BLaER1 treated with 17β-estradiol and CSF1 and Interleukin-3, amounts not matched to agents 10 nM and 100 nM (cell line): ENCODE data around the gene LMO2.

ENCODE experiments used
- H3K27ac ChIP-seq, 11 experiments: shearing (Covaris generic); formaldehyde crosslinking; 2 replicates each; pipeline ENCODE4 v1.8.1; 2022
- H3K27me3 ChIP-seq, 11 experiments: shearing (Covaris generic); formaldehyde crosslinking; 2 replicates each; pipeline ENCODE4 v1.8.1; 2022
- H3K36me3 ChIP-seq, 11 experiments: shearing (Covaris generic); formaldehyde crosslinking; 2 replicates each; pipeline ENCODE4 v1.8.1; 2022
- H3K4me1 ChIP-seq, 10 experiments: shearing (Covaris generic); formaldehyde crosslinking; 2 replicates each; pipeline ENCODE4 v1.8.1; 2022
- H3K4me2 ChIP-seq, 11 experiments: shearing (Covaris generic); formaldehyde crosslinking; 2 replicates each; pipeline ENCODE4 v1.8.1; 2022
- H3K4me3 ChIP-seq, 10 experiments: shearing (Covaris generic); formaldehyde crosslinking; 2 replicates each; pipeline ENCODE4 v1.8.1; 2022
- H3K9ac ChIP-seq, 11 experiments: shearing (Covaris generic); formaldehyde crosslinking; 2 replicates each; pipeline ENCODE4 v1.8.1; 2022
- H3K9me3 ChIP-seq, 11 experiments: shearing (Covaris generic); formaldehyde crosslinking; replicated peaks in 1 of 11; 2 replicates each; pipeline ENCODE4 v1.8.1; 2022
- H4K20me1 ChIP-seq, 11 experiments: shearing (Covaris generic); formaldehyde crosslinking; 2 replicates each; pipeline ENCODE4 v1.8.1; 2022
- Cebpa-rat ChIP-seq, 11 experiments: shearing (Covaris generic); IDR thresholded peaks; 2 replicates each; pipeline ENCODE4 v1.8.1; 2022

Gene LMO2

DNA sequence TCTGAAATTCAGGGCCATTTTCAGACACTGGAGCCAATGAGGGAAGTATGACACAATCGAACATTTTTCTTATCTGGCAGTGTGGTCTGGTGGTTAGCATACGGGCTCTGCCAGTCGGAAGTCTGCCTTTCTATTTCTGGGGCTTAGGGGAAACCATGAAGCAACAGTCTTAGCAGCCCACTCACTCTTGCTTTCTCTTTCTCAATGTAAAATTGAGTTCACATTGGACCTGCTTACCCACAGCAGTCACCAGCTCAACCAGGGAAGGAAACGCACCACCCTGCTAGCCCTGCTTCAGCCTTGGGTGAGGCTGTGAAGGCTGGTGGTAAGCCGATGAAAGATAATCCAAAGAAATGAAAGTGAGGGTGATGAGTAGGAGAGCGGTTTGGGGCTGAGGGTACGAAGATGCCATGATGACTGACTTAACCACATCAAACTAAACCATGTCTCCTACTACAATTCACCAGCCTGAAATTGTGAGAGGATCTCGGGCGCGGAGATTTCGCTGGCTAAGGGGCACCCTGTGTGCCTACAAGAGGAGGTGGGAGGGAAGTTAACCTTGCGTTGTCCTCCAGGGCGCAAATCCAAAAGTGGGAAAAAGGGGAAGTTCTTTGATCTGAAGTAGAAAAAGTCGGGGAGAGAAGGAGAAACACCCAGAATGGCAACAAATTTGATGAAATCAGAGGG is 2.0 kb upstream of the LMO2 start:
- Histone ChIP-seq H3K27ac (peak overlapping the region; percentile 92 to 98 (median 97)), H4K20me1 (peaks cover 0 to 7% (median 0%) of the 10 kb centered on the region in 11 experiments; a peak in 4 of 22 replicates), H3K9me3 (peaks cover 0 to 16% (median 0%) of the 10 kb centered on the region in 11 experiments; a peak in 4 of 22 replicates), H3K9ac (peak overlapping the region; percentile 83 to 93 (median 88)), H3K4me2 (peak overlapping the region; percentile 81 to 98 (median 91)), H3K36me3 (peaks cover 0 to 21% (median 12%) of the 10 kb centered on the region in 11 experiments; a peak in 12 of 22 replicates), H3K4me3 (peak overlapping the region; percentile 37 to 82 (median 50); a peak in 19 of 20 replicates), H3K27me3 (no peaks in the 10 kb centered on the region), H3K4me1 (peaks cover 68 to 94% (median 82%) of the 10 kb centered on the region in 10 experiments)
- TF ChIP-seq Cebpa-rat (IDR thresholded peaks at IDR 0.05): peak; percentile 95 to 100 (median 100)

DNA sequence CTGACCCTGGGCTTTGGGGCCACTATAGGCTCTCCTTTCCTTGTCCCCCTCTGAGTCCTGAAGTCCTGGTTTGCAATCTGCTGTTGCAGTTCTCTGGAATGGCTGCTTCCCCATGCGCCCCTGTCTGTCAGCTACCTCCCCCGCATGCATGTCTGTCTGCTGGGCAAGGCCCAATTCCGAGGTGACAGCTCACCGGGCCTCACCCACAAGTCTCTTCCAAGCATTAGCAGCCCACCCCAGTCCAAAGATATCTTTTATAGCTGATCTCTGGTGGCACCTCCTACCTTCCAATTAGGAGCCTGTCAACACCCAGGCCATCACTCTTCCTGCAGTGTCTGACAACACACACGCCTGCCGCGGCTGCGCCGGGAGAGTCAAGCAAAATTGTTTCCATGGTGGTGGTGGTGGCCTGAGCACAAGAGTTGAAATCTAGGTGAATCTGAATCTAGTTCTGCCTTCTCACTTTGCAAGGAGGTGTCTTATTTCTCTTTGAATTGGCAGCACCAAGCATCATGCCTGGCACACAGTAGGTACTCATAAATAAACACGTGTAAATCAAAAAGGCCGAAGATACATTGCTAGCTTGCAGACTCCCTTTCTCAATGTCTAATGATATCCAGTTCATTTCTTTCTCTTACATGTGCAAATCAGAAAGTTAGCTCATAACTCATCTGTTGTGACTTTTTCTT is 1.2 kb upstream of the LMO2 start:
- Histone ChIP-seq H3K27me3 (no peaks in the 10 kb centered on the region), H3K4me2 (peak overlapping the region; percentile 81 to 98 (median 91)), H3K9me3 (peaks cover 0 to 22% (median 0%) of the 10 kb centered on the region in 11 experiments; a peak in 4 of 22 replicates), H3K4me3 (peak overlapping the region in 7 of 10 experiments; percentile 47 to 82 (median 69); a peak in 11 of 20 replicates), H4K20me1 (peaks cover 0 to 15% (median 0%) of the 10 kb centered on the region in 11 experiments; a peak in 7 of 22 replicates), H3K27ac (peak overlapping the region; percentile 92 to 98 (median 97)), H3K36me3 (peaks cover 0 to 29% (median 20%) of the 10 kb centered on the region in 11 experiments; a peak in 14 of 22 replicates), H3K4me1 (peaks cover 68 to 94% (median 77%) of the 10 kb centered on the region in 10 experiments), H3K9ac (peak overlapping the region; percentile 83 to 93 (median 88))
- TF ChIP-seq Cebpa-rat (IDR thresholded peaks at IDR 0.05): no peak

DNA sequence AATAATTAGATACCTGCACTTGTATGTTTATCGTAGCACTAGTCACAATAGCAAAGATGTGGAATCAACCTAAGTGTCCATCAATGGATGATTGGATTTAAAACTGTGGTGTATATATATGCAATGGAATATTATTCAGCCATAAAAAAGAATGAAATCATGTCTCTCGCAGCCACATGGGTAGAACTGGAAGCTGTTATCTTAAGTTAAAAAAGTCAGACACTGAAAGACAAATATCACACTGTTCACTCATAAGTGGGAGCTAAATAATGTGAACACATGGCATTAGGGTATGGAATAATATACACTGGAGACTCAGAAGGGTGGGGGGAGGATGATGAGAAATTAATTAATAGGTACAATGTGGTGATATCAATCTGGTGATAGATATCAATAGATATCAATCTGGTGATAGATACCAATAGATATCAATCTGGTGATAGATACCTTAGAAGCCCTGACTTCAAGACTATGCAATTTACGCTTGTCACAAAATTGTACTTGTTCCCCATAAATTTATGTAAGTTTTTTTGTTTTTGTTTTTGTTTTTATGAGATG is 2.0 kb downstream of the LMO2 start:
- TF ChIP-seq Cebpa-rat (IDR thresholded peaks at IDR 0.05): no peak
- peaks cover 0 to 46% (median 0%) of the 10 kb centered on the region in 11 experiments; a peak in 10 of 22 replicates for H4K20me1 ChIP-seq

DNA sequence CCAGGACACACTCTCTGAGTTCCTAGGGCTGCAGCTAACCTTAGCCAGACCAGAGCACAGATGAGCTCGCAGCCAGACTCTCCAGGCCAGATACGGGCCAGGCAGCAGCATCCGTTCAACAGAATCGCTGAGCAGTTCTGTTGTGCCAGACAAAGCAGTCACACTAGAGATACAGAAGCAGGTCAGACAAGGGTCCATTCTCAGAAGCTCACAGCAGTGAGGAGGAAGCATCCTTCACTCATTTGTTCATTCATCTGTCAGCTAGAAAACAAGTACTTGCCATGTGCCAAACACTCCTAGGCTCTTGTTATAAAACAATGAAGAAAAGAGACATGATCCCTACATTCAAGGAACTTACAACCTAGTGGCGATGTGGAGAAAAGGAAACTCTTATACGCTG is 2.6 kb downstream of the LMO2 start:
- H3K9ac ChIP-seq: peak overlapping the region in 6 of 11 experiments; percentile 2 to 93 (median 88); a peak in 10 of 22 replicates
- peaks cover 0 to 52% (median 0%) of the 10 kb centered on the region in 11 experiments; a peak in 10 of 22 replicates for H4K20me1 ChIP-seq
- H3K4me1 ChIP-seq: peaks cover 41 to 92% (median 71%) of the 10 kb centered on the region in 10 experiments
- peaks cover 0 to 32% (median 0%) of the 10 kb centered on the region in 11 experiments; a peak in 4 of 22 replicates for H3K9me3 ChIP-seq
- peak overlapping the region in 10 of 11 experiments; percentile 6 to 98 (median 88); a peak in 16 of 22 replicates for H3K4me2 ChIP-seq
- peaks cover 0 to 66% (median 33%) of the 10 kb centered on the region in 11 experiments; a peak in 14 of 22 replicates for H3K36me3 ChIP-seq
- TF ChIP-seq Cebpa-rat (IDR thresholded peaks at IDR 0.05): no peak
- H3K4me3 ChIP-seq: peak overlapping the region in 7 of 10 experiments; percentile 47 to 82 (median 69); a peak in 14 of 20 replicates
- no peaks in the 10 kb centered on the region for H3K27me3 ChIP-seq
- peak overlapping the region; percentile 5 to 98 (median 92); a peak in 15 of 22 replicates for H3K27ac ChIP-seq

More for the DNA sequence above, 2.0 kb downstream of the LMO2 start:
- peak overlapping the region in 9 of 10 experiments; percentile 47 to 82 (median 66); a peak in 17 of 20 replicates for H3K4me3 ChIP-seq
- H3K9me3 ChIP-seq: peaks cover 0 to 32% (median 0%) of the 10 kb centered on the region in 11 experiments; a peak in 4 of 22 replicates
- H3K27me3 ChIP-seq: no peaks in the 10 kb centered on the region
- peak overlapping the region in 10 of 11 experiments; percentile 92 to 98 (median 96); a peak in 18 of 22 replicates for H3K27ac ChIP-seq
- peak overlapping the region in 8 of 11 experiments; percentile 86 to 93 (median 88); a peak in 16 of 22 replicates for H3K9ac ChIP-seq
- H3K4me1 ChIP-seq: peaks cover 47 to 92% (median 73%) of the 10 kb centered on the region in 10 experiments
- peak overlapping the region; percentile 81 to 98 (median 91); a peak in 20 of 22 replicates for H3K4me2 ChIP-seq
- H3K36me3 ChIP-seq: peaks cover 0 to 60% (median 33%) of the 10 kb centered on the region in 11 experiments; a peak in 14 of 22 replicates

DNA sequence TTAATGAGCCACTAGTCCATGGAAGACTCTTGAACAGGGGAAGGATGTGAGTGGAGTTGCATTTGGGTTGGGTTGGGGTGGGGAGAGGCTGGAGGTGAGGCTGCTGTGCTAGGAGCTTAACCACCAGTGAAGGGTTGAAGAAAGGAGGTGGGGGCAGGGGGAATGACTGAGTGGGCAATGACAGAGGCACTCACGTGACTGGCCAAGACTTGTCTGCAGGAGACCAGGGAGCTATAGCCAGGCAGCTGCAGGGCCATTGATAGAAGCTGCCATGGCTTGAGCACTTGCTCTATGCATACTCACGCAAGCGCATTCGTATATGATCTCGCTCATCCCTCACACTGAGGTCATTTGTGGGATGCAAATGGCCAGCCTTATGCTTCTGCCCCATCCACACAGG is 4.0 kb downstream of the LMO2 start:
- no peak for TF ChIP-seq Cebpa-rat (IDR thresholded peaks at IDR 0.05)
- Histone ChIP-seq H3K36me3 (peaks cover 0 to 80% (median 33%) of the 10 kb centered on the region in 11 experiments; a peak in 14 of 22 replicates), H3K4me1 (peaks cover 27 to 97% (median 74%) of the 10 kb centered on the region in 10 experiments), H3K4me2 (peak overlapping the region in 9 of 11 experiments; percentile 11 to 98 (median 91); a peak in 15 of 22 replicates), H3K9me3 (peaks cover 0 to 32% (median 0%) of the 10 kb centered on the region in 11 experiments; a peak in 4 of 22 replicates), H4K20me1 (peaks cover 0 to 66% (median 0%) of the 10 kb centered on the region in 11 experiments; a peak in 11 of 22 replicates), H3K27ac (peak overlapping the region in 4 of 11 experiments; percentile 1 to 98 (median 54); a peak in 5 of 22 replicates), H3K4me3 (peak overlapping the region in 5 of 10 experiments; percentile 47 to 82 (median 77); a peak in 10 of 20 replicates), H3K27me3 (peaks cover 0 to 10% (median 5%) of the 10 kb centered on the region in 11 experiments; a peak in 12 of 22 replicates), H3K9ac (peak overlapping the region in 4 of 11 experiments; percentile 88 to 93 (median 90); a peak in 6 of 22 replicates)

DNA sequence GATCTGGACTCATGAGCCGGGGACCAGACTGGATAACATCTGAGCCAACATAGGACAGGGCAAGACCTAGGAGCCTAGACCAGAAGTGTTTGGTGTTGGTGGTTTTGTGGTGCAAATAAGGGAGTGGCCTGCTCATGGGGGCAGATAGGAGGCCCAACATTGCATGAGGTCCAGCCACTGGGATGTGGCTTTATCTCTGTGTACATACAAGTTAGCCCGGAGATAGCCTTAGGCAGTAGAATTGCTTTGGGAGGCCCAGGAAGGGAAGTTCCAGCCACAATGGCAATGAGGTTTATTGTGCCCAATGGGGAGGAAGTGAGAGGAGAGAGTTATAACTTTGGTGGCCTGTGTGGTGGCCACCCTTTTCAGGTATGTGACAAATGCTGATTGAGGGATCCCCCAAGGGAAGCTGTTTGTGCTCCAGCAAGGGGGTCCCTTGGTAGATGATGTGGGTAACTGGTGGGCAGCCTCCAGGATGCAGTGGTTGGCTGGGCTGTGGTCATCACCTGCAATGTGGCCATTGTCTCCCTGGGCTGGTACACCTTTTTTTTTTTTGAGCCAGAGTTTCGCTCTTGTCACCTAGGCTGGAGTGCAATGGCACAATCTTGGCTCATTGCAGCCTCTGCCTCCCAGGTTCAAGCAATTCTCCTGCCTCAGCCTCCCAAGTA is 6.4 kb downstream of the LMO2 start:
- H3K9ac ChIP-seq: no peak overlapping the region
- H3K4me3 ChIP-seq: peak overlapping the region in 3 of 10 experiments; percentile 69 to 82 (median 81); a peak in 4 of 20 replicates
- peaks cover 21 to 100% (median 82%) of the 10 kb centered on the region in 10 experiments for H3K4me1 ChIP-seq
- peaks cover 0 to 99% (median 42%) of the 10 kb centered on the region in 11 experiments; a peak in 14 of 22 replicates for H3K36me3 ChIP-seq
- peaks cover 0 to 37% (median 0%) of the 10 kb centered on the region in 11 experiments; a peak in 4 of 22 replicates for H3K9me3 ChIP-seq
- H3K27me3 ChIP-seq: peaks cover 0 to 31% (median 26%) of the 10 kb centered on the region in 11 experiments; a peak in 16 of 22 replicates
- no peak for TF ChIP-seq Cebpa-rat (IDR thresholded peaks at IDR 0.05)
- peak overlapping the region; percentile 18 to 98 (median 84); a peak in 20 of 22 replicates for H3K4me2 ChIP-seq
- H3K27ac ChIP-seq: peak overlapping the region in 1 of 11 experiments; percentile 7; a peak in 2 of 22 replicates
- H4K20me1 ChIP-seq: peaks cover 0 to 90% (median 0%) of the 10 kb centered on the region in 11 experiments; a peak in 11 of 22 replicates

DNA sequence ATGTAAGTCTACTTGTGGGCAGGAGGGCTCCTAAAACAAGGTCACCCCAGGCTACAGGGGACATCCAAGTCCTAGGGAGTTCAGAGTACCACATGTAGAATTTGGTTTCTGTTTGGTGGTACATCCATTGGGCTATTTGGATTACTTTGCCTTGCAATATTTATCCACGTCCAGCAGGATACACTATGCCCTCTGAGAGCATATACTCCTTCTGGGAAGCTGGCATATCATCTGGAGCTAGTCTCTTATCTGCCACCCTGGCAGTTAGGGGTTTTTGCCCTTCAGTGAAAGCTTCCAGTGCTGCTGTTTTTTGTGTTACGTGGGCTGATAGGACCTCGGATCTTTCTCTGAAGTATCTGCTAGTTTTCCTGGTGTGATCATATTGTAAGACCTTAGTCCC is 7.3 kb downstream of the LMO2 start:
- no peak overlapping the region for H3K9ac ChIP-seq
- peaks cover 0 to 31% (median 28%) of the 10 kb centered on the region in 11 experiments; a peak in 16 of 22 replicates for H3K27me3 ChIP-seq
- H3K4me2 ChIP-seq: peak overlapping the region in 6 of 11 experiments; percentile 84 to 98 (median 94); a peak in 10 of 22 replicates
- H4K20me1 ChIP-seq: peaks cover 0 to 95% (median 0%) of the 10 kb centered on the region in 11 experiments; a peak in 11 of 22 replicates
- peaks cover 0 to 96% (median 36%) of the 10 kb centered on the region in 11 experiments; a peak in 14 of 22 replicates for H3K36me3 ChIP-seq
- H3K4me3 ChIP-seq: no peak overlapping the region
- H3K4me1 ChIP-seq: peaks cover 19 to 97% (median 78%) of the 10 kb centered on the region in 10 experiments
- H3K9me3 ChIP-seq: peaks cover 0 to 29% (median 0%) of the 10 kb centered on the region in 11 experiments; a peak in 4 of 22 replicates
- TF ChIP-seq Cebpa-rat (IDR thresholded peaks at IDR 0.05): no peak
- H3K27ac ChIP-seq: peak overlapping the region in 1 of 11 experiments; percentile 7; a peak in 2 of 22 replicates
